Neuron (in vitro differentiated cells): ENCODE data around the gene MFAP3.

ENCODE experiments used
- H2AFZ ChIP-seq: one replicate; pipeline ENCODE4 v1.6.1; 2013; ENCODE audit warnings: low read depth, mild to moderate bottlenecking, inconsistent platforms, low read length, moderate library complexity
- H3K27me3 ChIP-seq: one replicate; pipeline ENCODE4 v1.6.1; 2013; ENCODE audit warnings: low read length; ENCODE audit not compliant: insufficient read depth
- H3K36me3 ChIP-seq: one replicate; pipeline ENCODE4 v1.6.1; 2013; ENCODE audit warnings: low read length; ENCODE audit not compliant: insufficient read depth
- H3K4me1 ChIP-seq: one replicate; pipeline ENCODE4 v1.6.1; 2013; ENCODE audit warnings: low read length; ENCODE audit not compliant: insufficient read depth
- H3K4me3 ChIP-seq: 2 replicates; pipeline ENCODE4 v1.5.1; 2013; ENCODE audit warnings: mild to moderate bottlenecking, low read length, moderate library complexity
- H3K9me3 ChIP-seq: one replicate; pipeline ENCODE4 v1.6.1; 2013; ENCODE audit warnings: low read length

Gene MFAP3

GRCh38 chr5:154086146-154086545, 47.4 kb downstream of the MFAP3 start:
- Histone ChIP-seq H3K9me3 (peaks cover 2% of the 10 kb centered on the region), H3K36me3 (no peaks in the 10 kb centered on the region), H3K4me3 (no peak overlapping the region), H3K4me1 (peaks cover 25% of the 10 kb centered on the region), H3K27me3 (no peaks in the 10 kb centered on the region), H2AFZ (peak overlapping the region; percentile 46)

- Histone ChIP-seq H3K4me3 (no peak overlapping the region), H2AFZ (no peak overlapping the region), H3K36me3 (no peaks in the 10 kb centered on the region), H3K9me3 (peaks cover 2% of the 10 kb centered on the region), H3K4me1 (peaks cover 28% of the 10 kb centered on the region), H3K27me3 (no peaks in the 10 kb centered on the region)
These were observed 47.9 kb downstream of the MFAP3 start for GRCh38 chr5:154086641-154087040.

GRCh38 chr5:154087260-154087659, 48.5 kb downstream of the MFAP3 start:
- Histone ChIP-seq H2AFZ (no peak overlapping the region), H3K36me3 (no peaks in the 10 kb centered on the region), H3K27me3 (no peaks in the 10 kb centered on the region), H3K4me3 (no peak overlapping the region), H3K9me3 (peaks cover 2% of the 10 kb centered on the region), H3K4me1 (peaks cover 34% of the 10 kb centered on the region)

GRCh38 chr5:154088801-154089200, 50.0 kb downstream of the MFAP3 start:
- Histone ChIP-seq H3K9me3 (peaks cover 2% of the 10 kb centered on the region), H3K4me1 (peaks cover 45% of the 10 kb centered on the region), H2AFZ (no peak overlapping the region), H3K36me3 (no peaks in the 10 kb centered on the region), H3K27me3 (no peaks in the 10 kb centered on the region), H3K4me3 (no peak overlapping the region)

- H3K9me3 ChIP-seq, result peaks cover 2% of the 10 kb centered on the region
- H2AFZ ChIP-seq, result no peak overlapping the region
- peaks cover 41% of the 10 kb centered on the region for H3K4me1 ChIP-seq
- H3K36me3 ChIP-seq, result no peaks in the 10 kb centered on the region
- no peak overlapping the region for H3K4me3 ChIP-seq
- no peaks in the 10 kb centered on the region for H3K27me3 ChIP-seq
These were observed 51.9 kb downstream of the MFAP3 start for GRCh38 chr5:154090656-154091055.

GRCh38 chr5:154092356-154093141, 53.8 kb downstream of the MFAP3 start:
- Histone ChIP-seq H3K36me3 (no peaks in the 10 kb centered on the region), H2AFZ (no peak overlapping the region), H3K27me3 (no peaks in the 10 kb centered on the region), H3K4me1 (peaks cover 30% of the 10 kb centered on the region), H3K9me3 (peaks cover 2% of the 10 kb centered on the region), H3K4me3 (no peak overlapping the region)

GRCh38 chr5:154093142-154093532, 54.4 kb downstream of the MFAP3 start:
- Histone ChIP-seq H3K27me3 (no peaks in the 10 kb centered on the region), H2AFZ (no peak overlapping the region), H3K4me1 (peaks cover 30% of the 10 kb centered on the region), H3K9me3 (peaks cover 2% of the 10 kb centered on the region), H3K36me3 (no peaks in the 10 kb centered on the region), H3K4me3 (no peak overlapping the region)

GRCh38 chr5:154095904-154096303, 57.1 kb downstream of the MFAP3 start:
- no peaks in the 10 kb centered on the region for H3K36me3 ChIP-seq
- H2AFZ ChIP-seq, result no peak overlapping the region
- no peaks in the 10 kb centered on the region for H3K9me3 ChIP-seq
- H3K27me3 ChIP-seq, result no peaks in the 10 kb centered on the region
- H3K4me1 ChIP-seq, result peaks cover 30% of the 10 kb centered on the region
- H3K4me3 ChIP-seq, result no peak overlapping the region

- Histone ChIP-seq H3K4me3 (no peak overlapping the region), H3K4me1 (peaks cover 24% of the 10 kb centered on the region), H3K9me3 (no peaks in the 10 kb centered on the region), H3K27me3 (no peaks in the 10 kb centered on the region), H2AFZ (no peak overlapping the region), H3K36me3 (no peaks in the 10 kb centered on the region)
These were observed 58.3 kb downstream of the MFAP3 start for GRCh38 chr5:154097031-154097430.

GRCh38 chr5:154098465-154098864, 59.7 kb downstream of the MFAP3 start:
- Histone ChIP-seq H3K9me3 (no peaks in the 10 kb centered on the region), H3K36me3 (no peaks in the 10 kb centered on the region), H3K4me3 (no peak overlapping the region), H3K4me1 (peaks cover 9% of the 10 kb centered on the region), H2AFZ (no peak overlapping the region), H3K27me3 (no peaks in the 10 kb centered on the region)

- Histone ChIP-seq H3K4me1 (peaks cover 2% of the 10 kb centered on the region), H3K4me3 (no peak overlapping the region), H2AFZ (no peak overlapping the region), H3K36me3 (no peaks in the 10 kb centered on the region), H3K9me3 (no peaks in the 10 kb centered on the region), H3K27me3 (no peaks in the 10 kb centered on the region)
These were observed 62.4 kb downstream of the MFAP3 start for GRCh38 chr5:154101184-154101583.

GRCh38 chr5:154103233-154103632, 64.5 kb downstream of the MFAP3 start:
- H3K9me3 ChIP-seq, result no peaks in the 10 kb centered on the region
- H3K27me3 ChIP-seq, result no peaks in the 10 kb centered on the region
- peaks cover 17% of the 10 kb centered on the region for H3K4me1 ChIP-seq
- no peaks in the 10 kb centered on the region for H3K36me3 ChIP-seq
- no peak overlapping the region for H3K4me3 ChIP-seq
- no peak overlapping the region for H2AFZ ChIP-seq
